Tibial nerve (tissue), 4 donors: ENCODE results near the gene CCDC85C.

ENCODE experiments used
- EP300 ChIP-seq, 2 donors: sonication (generic); formaldehyde crosslinking; IDR thresholded peaks; one replicate each; pipeline ENCODE4 v1.6.1; 2017; ENCODE audit warnings: antibody characterized with exemption in 2 of 2, mild to moderate bottlenecking in 1 of 2
- POLR2A ChIP-seq, 2 donors: fragments of 450-650 bp; IDR thresholded peaks; one replicate each; pipeline ENCODE4 v1.6.1; 2017; ENCODE audit warnings: antibody characterized with exemption in 2 of 2, mild to moderate bottlenecking in 2 of 2, moderate library complexity in 2 of 2
- TF ChIP-seq, protein P1 (sequence below), 5 experiments: fragments of 200-600 bp in 3 of 5; fragments of 450-650 bp in 2 of 5; sonication (generic) in 3 of 5; IDR thresholded peaks; one replicate each; pipeline ENCODE4 v1.5.1; 2016 to 2019; ENCODE audit warnings: antibody characterized with exemption in 5 of 5, mild to moderate bottlenecking in 3 of 5, moderate library complexity in 2 of 5

DNA sequence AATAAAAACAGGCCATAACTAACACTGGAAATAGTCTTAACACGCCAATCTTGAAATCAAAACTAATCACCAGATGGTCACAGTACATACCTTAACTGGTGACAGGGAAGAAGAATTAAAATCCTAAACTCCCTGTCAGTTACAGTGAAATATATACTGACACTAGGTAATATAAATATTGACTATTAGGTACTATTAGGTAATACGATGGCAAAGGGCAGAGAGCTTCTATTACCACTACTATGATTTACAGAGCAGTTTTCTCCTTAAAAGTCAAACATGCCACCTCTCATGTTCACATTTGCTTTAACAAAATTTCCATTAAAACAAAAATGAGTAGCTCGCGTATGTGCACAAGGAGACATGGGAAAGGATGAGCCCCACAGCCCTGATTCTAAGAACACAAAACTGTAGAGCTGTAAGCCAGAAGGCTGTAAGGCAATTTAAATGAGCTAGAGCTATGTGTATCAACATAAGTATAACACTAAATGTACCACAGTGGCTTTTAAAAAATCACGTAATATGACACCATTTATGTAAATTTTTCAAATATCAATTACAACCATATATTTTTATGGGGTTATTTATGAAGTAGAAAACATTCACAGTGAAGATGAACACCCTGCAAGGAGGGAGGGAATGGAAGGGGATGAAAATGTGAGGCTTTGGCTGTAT lies 142.5 kb downstream of the CCDC85C start:
- TF ChIP-seq, protein P1, sequence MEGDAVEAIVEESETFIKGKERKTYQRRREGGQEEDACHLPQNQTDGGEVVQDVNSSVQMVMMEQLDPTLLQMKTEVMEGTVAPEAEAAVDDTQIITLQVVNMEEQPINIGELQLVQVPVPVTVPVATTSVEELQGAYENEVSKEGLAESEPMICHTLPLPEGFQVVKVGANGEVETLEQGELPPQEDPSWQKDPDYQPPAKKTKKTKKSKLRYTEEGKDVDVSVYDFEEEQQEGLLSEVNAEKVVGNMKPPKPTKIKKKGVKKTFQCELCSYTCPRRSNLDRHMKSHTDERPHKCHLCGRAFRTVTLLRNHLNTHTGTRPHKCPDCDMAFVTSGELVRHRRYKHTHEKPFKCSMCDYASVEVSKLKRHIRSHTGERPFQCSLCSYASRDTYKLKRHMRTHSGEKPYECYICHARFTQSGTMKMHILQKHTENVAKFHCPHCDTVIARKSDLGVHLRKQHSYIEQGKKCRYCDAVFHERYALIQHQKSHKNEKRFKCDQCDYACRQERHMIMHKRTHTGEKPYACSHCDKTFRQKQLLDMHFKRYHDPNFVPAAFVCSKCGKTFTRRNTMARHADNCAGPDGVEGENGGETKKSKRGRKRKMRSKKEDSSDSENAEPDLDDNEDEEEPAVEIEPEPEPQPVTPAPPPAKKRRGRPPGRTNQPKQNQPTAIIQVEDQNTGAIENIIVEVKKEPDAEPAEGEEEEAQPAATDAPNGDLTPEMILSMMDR (IDR thresholded peaks at IDR 0.05): no peak
- TF ChIP-seq POLR2A (IDR thresholded peaks at IDR 0.05) (no peak), EP300 (IDR thresholded peaks at IDR 0.05) (no peak)
